SH-SY5Y (cell line): ENCODE results near the gene MEGF6.

ENCODE experiments used
- GATA2 ChIP-seq: IDR thresholded peaks from 2 replicates; pipeline ENCODE4 v1.6.1; 2011; ENCODE audit warnings: mild to moderate bottlenecking, low read depth, low read length
- GATA3 ChIP-seq: IDR thresholded peaks from 2 replicates; pipeline ENCODE4 v1.6.1; 2011; ENCODE audit warnings: low read depth, mild to moderate bottlenecking, low read length, moderate library complexity

DNA sequence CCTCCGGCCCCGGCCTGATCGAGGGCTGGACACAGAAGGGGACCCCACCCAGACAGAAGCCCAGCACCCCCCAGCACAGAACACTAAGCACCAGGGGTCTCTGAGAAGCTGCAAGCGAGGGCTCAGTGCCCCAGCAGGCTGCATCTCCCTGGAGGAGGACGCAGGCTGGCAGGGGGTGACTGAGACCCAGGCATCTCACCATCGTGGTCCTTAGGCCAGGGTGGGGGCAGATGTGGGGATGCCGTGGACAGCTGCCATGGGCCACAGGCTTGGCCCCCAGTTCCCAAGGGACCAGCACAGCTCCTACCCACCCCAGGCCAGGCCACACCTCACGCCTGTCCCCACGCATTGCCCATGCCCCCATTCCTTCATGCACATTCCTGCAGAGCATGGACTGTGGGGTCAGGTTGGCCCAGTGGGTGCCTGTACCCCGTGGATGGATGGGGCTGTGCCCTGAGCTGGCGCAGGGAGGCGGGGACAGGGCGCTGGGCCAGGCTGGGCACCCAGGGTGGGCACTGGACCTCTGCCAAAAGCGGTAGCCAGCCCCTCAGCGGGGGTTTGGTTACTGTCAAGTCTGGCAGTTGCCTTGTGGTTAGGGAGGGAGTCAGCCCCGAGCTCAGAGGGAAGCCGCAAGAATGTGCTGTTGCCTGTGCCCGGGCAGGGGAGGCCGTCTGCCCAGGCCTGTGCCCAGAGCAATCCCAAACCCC, 95.4 kb downstream of the MEGF6 start:
- TF ChIP-seq GATA2 = no peak
- no peak for TF ChIP-seq GATA3
